ENCODE results near the gene FOXO3. TPM values are rescaled to one million over a fixed set of nuclear protein-coding genes. Genes with fewer than 3 reads are reported as not detected.

Gene FOXO3
- total and polyA plus RNA-seq, 2 donors (not counting 3 experiments of a cell fraction or from before 2014, with no cell fraction given), result 14.4 to 16.9 TPM

DNA sequence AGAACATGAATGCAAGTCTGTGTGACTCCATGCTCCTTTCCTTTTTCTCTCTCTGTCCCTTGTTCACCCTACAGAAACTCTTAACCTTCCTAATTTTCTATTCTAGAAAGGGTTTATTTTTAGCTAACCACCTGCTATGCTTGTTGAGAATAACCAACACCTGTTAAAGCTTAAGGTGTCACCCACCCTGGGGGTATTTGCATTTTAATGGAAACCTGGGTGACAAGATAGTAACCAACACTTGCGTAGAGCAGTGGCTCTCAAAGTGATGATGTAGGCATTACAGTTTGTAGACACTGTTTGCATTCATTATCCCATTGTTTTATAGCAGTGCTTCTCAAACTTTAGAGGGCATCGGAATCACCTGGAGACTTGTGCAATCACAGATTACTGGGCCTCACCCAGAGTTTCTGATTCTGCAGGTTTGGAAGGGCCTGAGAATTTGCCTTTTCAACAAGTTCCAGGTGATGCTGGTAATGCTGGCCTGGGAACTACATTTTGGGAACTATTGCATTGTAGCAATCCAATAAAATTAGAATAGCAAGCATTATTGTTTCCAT is 173.1 kb downstream of the FOXO3 start:
- Histone ChIP-seq H2AFZ (ENCODE audit: low read depth, low read length) (no peak overlapping the region), H3K4me1 (ENCODE audit: control insufficient read depth, extremely low read depth, insufficient read depth, low read length) (peaks cover 24% of the 10 kb centered on the region), H3K27ac (ENCODE audit: insufficient read depth, low read depth, low read length) (no peak overlapping the region), H4K20me1 (replicated peaks; ENCODE audit: control insufficient read depth, extremely low read depth, insufficient read depth, low read length) (no peaks in the 10 kb centered on the region), H3K4me3 (replicated peaks in 1 of 3; ENCODE audit: insufficient read depth in 1 of 3, low read depth in 1 of 3, low read length in 3 of 3) (no peak overlapping the region), H3K9me1 (replicated peaks; ENCODE audit: control insufficient read depth, extremely low read depth, insufficient read depth, low read length) (no peaks in the 10 kb centered on the region), H3K4me2 (ENCODE audit: insufficient read depth, low read length) (no peak overlapping the region), H3K9ac (replicated peaks; ENCODE audit: extremely low read depth, insufficient read depth, low read length) (no peak overlapping the region), H3K36me3 (ENCODE audit: control insufficient read depth in 2 of 2, extremely low read depth in 1 of 2, insufficient read depth in 2 of 2, low read length in 2 of 2) (no peaks in the 10 kb centered on the region), H3K27me3 (ENCODE audit: control insufficient read depth in 2 of 2, insufficient read depth in 2 of 2, low read length in 2 of 2) (peaks cover 0 to 3% of the 10 kb centered on the region in 2 experiments), H3K79me2 (ENCODE audit: control insufficient read depth, insufficient read depth, low read length) (no peaks in the 10 kb centered on the region), H3K9me3 (replicated peaks; ENCODE audit: control insufficient read depth, insufficient read depth, low read length) (no peaks in the 10 kb centered on the region)
- DNase-seq (ENCODE audit: low read depth, low spot score) (no peak), FAIRE-seq (no peak)
- intact Hi-C loops (cut with micrococcal nuclease) (no loop called here), dilution Hi-C loops (cut with MboI; ENCODE audit: extremely low pct_ligation_motif_present, low sequenced_read_pairs) (no loop called here)
- CTCF ChIA-PET, result no interaction called here
- TF ChIP-seq GATA2 (IDR thresholded peaks at IDR 0.05; ENCODE audit: insufficient read depth, insufficient read length, low read depth, low read length) (no peak), CTCF (IDR thresholded peaks at IDR 0.05; ENCODE audit: extremely low read depth in 1 of 2, insufficient read depth in 1 of 2, low read depth in 1 of 2, low read length in 2 of 2) (no peak), JUN (IDR thresholded peaks at IDR 0.05; ENCODE audit: borderline replicate concordance, insufficient read depth, insufficient read length, low read depth) (no peak), EZH2 (IDR thresholded peaks at IDR 0.05; ENCODE audit: borderline replicate concordance, low read depth, low read length, severe bottlenecking) (no peak), MYC (IDR thresholded peaks at IDR 0.05; ENCODE audit: low read depth, low read length) (no peak)
- TF ChIP-seq, protein P1, sequence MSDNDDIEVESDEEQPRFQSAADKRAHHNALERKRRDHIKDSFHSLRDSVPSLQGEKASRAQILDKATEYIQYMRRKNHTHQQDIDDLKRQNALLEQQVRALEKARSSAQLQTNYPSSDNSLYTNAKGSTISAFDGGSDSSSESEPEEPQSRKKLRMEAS (IDR thresholded peaks at IDR 0.05; ENCODE audit: insufficient read depth, insufficient read length), result no peak
- BruUV-seq (replicated peaks), result no TSS peak
- POLR2A ChIA-PET, result no interaction called here

Small RNA genes lying within 50 kb of the gene (small RNA-seq; reads per million reads assigned to genes)
- gene AL391646.1 (ENCODE audit: insufficient read depth, insufficient read length, low read depth, low replicate concordance), result not detected
- not detected for gene SUMO2P8 (ENCODE audit: insufficient read depth, insufficient read length, low read depth, low replicate concordance)
